Gastroesophageal sphincter (tissue), 4 donors: ENCODE measurements around the gene VCP. TPM values are rescaled to one million over a fixed set of nuclear protein-coding genes. Genes with fewer than 3 reads are reported as not detected.

Source experiments
- ATAC-seq: fragments of 150-250 bp; one replicate; pipeline ENCODE4 v1.9.1; 2016; ENCODE audit warnings: mild to moderate bottlenecking, moderate library complexity
- H3K27ac ChIP-seq, 4 donors: fragments of 200-600 bp; sonication (generic) in 3 of 4; 1 replicate in 3 of 4; 2 replicates in 1 of 4; pipeline ENCODE4 v1.5.1; 2016 to 2019
- H3K27me3 ChIP-seq: fragments of 200-600 bp; sonication (generic); one replicate; pipeline ENCODE4 v1.5.1; 2019
- H3K36me3 ChIP-seq, 2 donors: fragments of 200-600 bp; sonication (generic); one replicate each; pipeline ENCODE4 v1.5.1; 2019; ENCODE audit warnings: control low read depth in 1 of 2
- H3K4me1 ChIP-seq, 3 donors: fragments of 200-600 bp; sonication (generic); 1 replicate in 2 of 3; 2 replicates in 1 of 3; pipeline ENCODE4 v1.5.1; 2016 to 2019; ENCODE audit warnings: control low read depth in 2 of 3
- H3K4me3 ChIP-seq, 2 donors: fragments of 200-600 bp; sonication (generic); one replicate each; pipeline ENCODE4 v1.5.1; 2019; ENCODE audit warnings: mild to moderate bottlenecking in 1 of 2, moderate library complexity in 1 of 2
- H3K9me3 ChIP-seq, 3 donors: fragments of 200-600 bp; sonication (generic); one replicate each; pipeline ENCODE4 v1.5.1; 2017 to 2019; ENCODE audit warnings: control low read depth in 2 of 3
- EP300 ChIP-seq: sonication (generic); formaldehyde crosslinking; IDR thresholded peaks from one replicate; pipeline ENCODE4 v1.6.1; 2017; ENCODE audit warnings: antibody characterized with exemption, mild to moderate bottlenecking
- POLR2A ChIP-seq, 2 donors: fragments of 450-650 bp; IDR thresholded peaks; one replicate each; pipeline ENCODE4 v1.6.1; 2017; ENCODE audit warnings: antibody characterized with exemption in 2 of 2, mild to moderate bottlenecking in 2 of 2, moderate library complexity in 1 of 2
- POLR2AphosphoS5 ChIP-seq: sonication (generic); formaldehyde crosslinking; IDR thresholded peaks from one replicate; pipeline ENCODE4 v1.6.1; 2017; ENCODE audit warnings: antibody characterized with exemption
- WGBS, 2 donors: methylation state at CpG; one replicate each; pipeline ENCODE4 v1.1.5; 2018; ENCODE audit warnings: low coverage in 1 of 2; 5-methylcytosine and 5-hydroxymethylcytosine counted together
- total RNA-seq, 4 donors: library from RNA; depleted of rRNA; stranded (reverse); fragments of >200 nt; gene quantifications; one replicate each; pipeline ENCODE4 v1.1.0, GENCODE V29; 2016
- TF ChIP-seq, protein P1 (sequence below), 4 experiments: fragments of 200-600 bp in 2 of 4; fragments of 450-650 bp in 2 of 4; sonication (generic) in 1 of 4; IDR thresholded peaks; one replicate each; pipeline ENCODE4 v1.5.1; 2017 to 2019; ENCODE audit warnings: antibody characterized with exemption in 4 of 4, mild to moderate bottlenecking in 2 of 4, moderate library complexity in 2 of 4

The VCP gene
- total RNA-seq, 4 donors from 2014 or later, result 136 to 200 (median 175) TPM

DNA sequence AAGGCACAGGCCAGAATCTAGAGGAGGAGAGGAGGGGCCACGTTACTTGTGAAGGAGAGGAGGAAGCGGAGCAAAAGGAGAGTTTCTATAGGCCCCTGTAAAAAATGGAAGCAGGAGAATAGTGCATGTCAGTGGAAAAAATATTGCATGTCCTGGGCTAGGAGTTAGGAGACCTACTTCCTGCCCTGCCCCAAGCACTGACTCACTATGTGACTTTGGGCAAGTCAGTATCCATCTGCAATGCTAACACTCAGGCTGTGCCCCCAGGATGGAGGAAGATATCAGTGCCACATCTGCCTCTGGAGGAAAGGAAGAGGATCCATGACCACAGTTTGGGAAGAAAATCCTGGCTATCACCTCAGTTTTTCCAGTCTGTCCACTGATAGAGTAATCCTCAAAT is 17.0 kb upstream of the VCP start:
- Histone ChIP-seq H3K36me3 (peaks cover 0 to 89% of the 10 kb centered on the region in 2 donors), H3K4me3 (no peak overlapping the region)
- 92% methylated on average over 2 of the region's 2 CpGs; no CpG with 5 or more reads in 1 of the 2 donors for WGBS, 2 donors

DNA sequence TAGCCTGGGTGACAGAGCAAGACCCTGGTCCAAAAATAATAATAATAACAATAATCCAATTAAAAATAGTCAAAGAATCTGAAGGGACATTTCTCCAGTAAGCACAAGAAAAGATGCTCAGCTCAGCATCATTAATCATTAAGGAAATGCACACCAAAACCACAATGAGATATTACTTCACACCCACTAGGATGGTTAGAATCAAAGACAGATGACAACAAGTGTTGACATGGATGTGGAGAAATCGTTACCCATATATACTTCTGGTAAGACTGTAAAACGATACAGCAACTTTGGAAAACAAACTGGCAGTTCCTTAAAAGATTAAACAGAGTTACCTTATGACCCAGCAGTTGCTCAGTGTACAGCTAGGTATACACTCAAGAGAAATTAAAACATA is 12.7 kb upstream of the VCP start:
- no peak for ATAC-seq
- H3K36me3 ChIP-seq, result peaks cover 0 to 46% of the 10 kb centered on the region in 2 donors
- no peaks in the 10 kb centered on the region for H3K9me3 ChIP-seq
- H3K4me3 ChIP-seq, result no peak overlapping the region
- no peak overlapping the region for H3K27ac ChIP-seq
- H3K4me1 ChIP-seq, result peaks cover 0 to 5% (median 0%) of the 10 kb centered on the region in 3 donors
- TF ChIP-seq POLR2AphosphoS5 (no peak), POLR2A (IDR thresholded peaks at IDR 0.05) (no peak), EP300 (no peak)
- TF ChIP-seq, protein P1, sequence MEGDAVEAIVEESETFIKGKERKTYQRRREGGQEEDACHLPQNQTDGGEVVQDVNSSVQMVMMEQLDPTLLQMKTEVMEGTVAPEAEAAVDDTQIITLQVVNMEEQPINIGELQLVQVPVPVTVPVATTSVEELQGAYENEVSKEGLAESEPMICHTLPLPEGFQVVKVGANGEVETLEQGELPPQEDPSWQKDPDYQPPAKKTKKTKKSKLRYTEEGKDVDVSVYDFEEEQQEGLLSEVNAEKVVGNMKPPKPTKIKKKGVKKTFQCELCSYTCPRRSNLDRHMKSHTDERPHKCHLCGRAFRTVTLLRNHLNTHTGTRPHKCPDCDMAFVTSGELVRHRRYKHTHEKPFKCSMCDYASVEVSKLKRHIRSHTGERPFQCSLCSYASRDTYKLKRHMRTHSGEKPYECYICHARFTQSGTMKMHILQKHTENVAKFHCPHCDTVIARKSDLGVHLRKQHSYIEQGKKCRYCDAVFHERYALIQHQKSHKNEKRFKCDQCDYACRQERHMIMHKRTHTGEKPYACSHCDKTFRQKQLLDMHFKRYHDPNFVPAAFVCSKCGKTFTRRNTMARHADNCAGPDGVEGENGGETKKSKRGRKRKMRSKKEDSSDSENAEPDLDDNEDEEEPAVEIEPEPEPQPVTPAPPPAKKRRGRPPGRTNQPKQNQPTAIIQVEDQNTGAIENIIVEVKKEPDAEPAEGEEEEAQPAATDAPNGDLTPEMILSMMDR (IDR thresholded peaks at IDR 0.05), result no peak
- 65 to 88% methylated on average over 2 of the region's 2 CpGs for WGBS, 2 donors
- no peaks in the 10 kb centered on the region for H3K27me3 ChIP-seq

More for the DNA sequence above, 17.0 kb upstream of the VCP start:
- Histone ChIP-seq H3K4me1 (no peaks in the 10 kb centered on the region), H3K27me3 (no peaks in the 10 kb centered on the region), H3K27ac (no peak overlapping the region), H3K9me3 (no peaks in the 10 kb centered on the region)
- TF ChIP-seq POLR2AphosphoS5 (no peak), POLR2A (IDR thresholded peaks at IDR 0.05) (no peak), EP300 (no peak)
- TF ChIP-seq, protein P1 (IDR thresholded peaks at IDR 0.05), result no peak
- no peak for ATAC-seq

DNA sequence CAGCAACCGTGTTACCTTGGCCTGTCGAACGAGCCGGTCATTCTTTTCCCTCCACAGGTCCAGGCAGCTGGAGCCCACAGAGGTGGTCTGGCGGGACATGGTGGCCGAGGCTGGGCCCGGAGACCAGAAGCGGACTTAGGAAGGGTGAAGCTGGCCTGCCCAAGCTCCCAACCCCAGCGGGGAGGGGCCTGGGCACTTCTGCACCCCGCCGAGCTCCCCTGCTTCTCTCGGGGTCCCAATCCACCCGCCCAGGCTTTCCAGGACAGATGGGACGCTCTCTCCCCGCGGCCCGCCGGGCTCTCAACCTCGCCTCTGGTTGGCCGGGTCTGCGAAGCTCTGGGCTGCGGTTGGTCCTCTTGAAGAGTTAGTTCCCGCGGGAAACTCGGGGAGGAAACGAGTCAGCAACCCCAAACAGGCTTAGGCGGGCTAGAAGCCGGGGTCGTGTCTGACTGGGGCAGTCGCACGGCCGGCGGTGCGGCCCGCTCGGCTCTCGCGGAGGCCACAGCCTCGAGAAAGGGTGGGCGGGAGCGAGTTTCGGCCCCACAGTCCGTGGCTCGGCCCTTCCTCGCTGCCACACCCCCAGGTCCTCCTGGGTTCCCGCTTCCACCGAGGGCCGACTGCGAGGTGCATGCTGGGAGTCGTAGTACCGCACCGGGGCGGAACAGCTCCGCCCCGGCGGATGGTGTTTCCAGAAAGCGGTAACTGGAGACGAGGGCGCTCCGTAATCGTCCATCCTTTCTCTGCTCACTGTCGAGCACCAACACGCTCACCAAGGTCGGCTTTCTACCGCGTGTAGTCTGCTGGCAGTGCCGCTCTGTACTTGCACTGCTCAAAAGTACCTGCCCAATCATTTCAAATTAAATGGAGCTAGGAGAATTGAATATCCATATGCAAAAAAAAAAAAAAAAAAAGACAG is 7.3 kb upstream of the VCP start, which contains the start of gene FANCG:
TSS of gene FANCG (minus strand) at position 517 of the 916 bp plus-strand sequence. CDS start at position 99, 418 bp downstream.
- WGBS, 2 donors, result 0% methylated on average over 11 of the region's 67 CpGs; no CpG with 5 or more reads in 1 of the 2 donors
- H3K36me3 ChIP-seq, result peaks cover 0 to 14% of the 10 kb centered on the region in 2 donors
- peak; percentile 98 for ATAC-seq

DNA sequence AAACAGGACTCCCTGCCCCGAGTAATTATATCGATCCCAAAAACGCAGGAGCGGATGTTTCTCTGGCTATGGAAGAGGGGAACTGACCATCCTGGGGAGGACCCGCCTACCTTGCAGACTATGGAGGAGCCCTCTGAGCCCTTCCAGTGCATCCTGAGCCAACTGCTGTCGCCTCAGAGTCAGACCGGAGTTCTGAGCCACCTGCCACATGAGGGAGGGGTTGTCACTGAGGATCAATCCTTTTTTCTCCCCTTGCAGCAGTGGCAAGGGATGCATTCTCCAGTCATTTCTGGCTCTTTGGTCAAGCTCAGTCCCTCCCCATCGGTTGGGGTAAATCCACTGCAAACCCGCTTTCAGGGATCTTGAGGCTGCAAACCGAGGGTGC is 6.6 kb upstream of the VCP start:
- Histone ChIP-seq H3K4me3 (peak overlapping the region; percentile 37 to 76), H3K27ac (peak overlapping the region in 3 of 4 donors; percentile 76 to 86 (median 84))

More for the DNA sequence above, 7.3 kb upstream of the VCP start, which contains the start of gene FANCG:
- Histone ChIP-seq H3K27ac (peak within 1 kb of the TSS in 3 of 4 donors; percentile 76 to 86 (median 84)), H3K4me3 (peak within 1 kb of the TSS; percentile 37 to 76), H3K4me1 (peaks cover 0 to 24% (median 15%) of the 10 kb centered on the region in 3 donors), H3K27me3 (no peaks in the 10 kb centered on the region), H3K9me3 (no peaks in the 10 kb centered on the region)
- TF ChIP-seq, protein P1 (IDR thresholded peaks at IDR 0.05), result peak in 1 of 4 experiments; percentile 38
- no peak for TF ChIP-seq EP300
- peak; percentile 43 for TF ChIP-seq POLR2AphosphoS5
- TF ChIP-seq POLR2A (IDR thresholded peaks at IDR 0.05), result peak in 1 of 2 donors; percentile 10

More for the DNA sequence above, 6.6 kb upstream of the VCP start:
- H3K36me3 ChIP-seq, result peaks cover 0 to 20% of the 10 kb centered on the region in 2 donors
- TF ChIP-seq, protein P1 (IDR thresholded peaks at IDR 0.05), result no peak
- TF ChIP-seq POLR2AphosphoS5 (no peak), POLR2A (IDR thresholded peaks at IDR 0.05) (no peak), EP300 (no peak)
- no peaks in the 10 kb centered on the region for H3K9me3 ChIP-seq
- no peaks in the 10 kb centered on the region for H3K27me3 ChIP-seq
- peaks cover 0 to 24% (median 15%) of the 10 kb centered on the region in 3 donors for H3K4me1 ChIP-seq
- no peak for ATAC-seq
- WGBS, 2 donors, result 0% methylated on average over 1 to 2 of the region's 10 CpGs
